GM08714 (cell line): ENCODE measurements around the gene GRAMD4.

ENCODE experiments used
- H3K4me3 ChIP-seq: fragments of 200-500 bp; sonication (Bioruptor generic); 2 replicates; pipeline ENCODE4 v1.5.1; 2014; ENCODE audit warnings: mild to moderate bottlenecking, low read length, inconsistent platforms
- ZNF274 ChIP-seq: IDR thresholded peaks from 2 replicates; pipeline ENCODE4 v1.6.1; 2012; ENCODE audit warnings: mild to moderate bottlenecking, low read depth, low read length

Gene GRAMD4

DNA sequence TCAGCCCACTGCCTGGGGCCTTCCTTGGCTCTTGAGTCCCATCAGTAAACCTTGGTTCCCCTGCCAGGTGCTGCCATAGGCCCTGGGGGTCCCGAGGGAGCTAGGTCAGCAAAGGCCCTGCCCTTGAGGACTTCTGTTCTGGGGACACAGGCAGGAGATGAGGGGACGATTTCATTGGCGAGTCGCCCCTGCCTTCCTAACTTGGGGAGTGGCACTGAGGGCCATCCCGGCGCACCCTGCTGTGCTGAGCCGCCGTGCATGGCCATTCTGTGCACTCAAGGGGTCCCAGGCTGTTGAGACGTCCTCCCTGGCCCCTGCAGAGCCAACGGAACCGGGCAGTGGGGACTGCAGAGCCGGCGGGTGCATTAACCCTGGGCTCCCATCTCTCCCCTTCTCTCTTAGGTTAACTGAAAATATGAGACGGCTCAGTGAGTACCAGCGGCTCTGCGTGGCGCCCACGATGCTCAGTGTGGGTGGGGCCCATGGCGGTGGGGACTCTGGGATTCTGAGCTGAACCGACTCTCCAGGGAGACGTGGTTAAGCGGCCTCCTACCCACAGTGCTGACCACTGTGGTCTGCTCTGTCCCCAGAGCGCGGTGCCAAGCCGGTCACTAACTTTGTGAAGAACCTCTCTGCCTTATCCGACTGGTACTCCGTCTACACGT is 43.4 kb downstream of the GRAMD4 start:
- H3K4me3 ChIP-seq = no peak overlapping the region
- TF ChIP-seq ZNF274 = no peak

DNA sequence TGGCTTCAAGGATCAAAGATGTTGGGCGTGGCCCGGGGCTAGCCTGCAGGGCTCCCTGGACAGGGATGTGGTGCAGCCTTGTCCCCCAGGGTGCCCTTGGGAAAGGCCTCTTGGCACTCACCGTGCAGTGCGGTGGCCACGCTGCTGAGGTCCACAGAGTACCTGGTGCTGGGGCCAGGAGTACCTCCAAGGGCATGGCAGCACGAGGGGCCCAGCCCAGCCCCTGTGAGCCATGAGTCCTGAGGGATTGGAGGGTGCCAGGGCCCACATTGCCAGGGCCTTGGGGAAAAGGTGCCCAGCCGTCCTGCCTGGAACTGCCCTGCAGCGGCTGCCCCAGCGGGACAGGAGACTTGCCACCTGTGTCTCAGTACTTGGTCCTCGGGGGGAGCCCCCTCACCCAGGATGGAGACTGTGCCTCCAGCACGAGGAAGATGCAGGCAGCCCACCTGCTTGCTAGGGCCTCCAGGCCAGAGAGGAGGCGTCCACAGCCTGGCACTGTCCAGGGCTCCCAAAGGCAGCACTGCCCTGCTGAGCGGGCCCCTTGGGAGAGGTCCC is 44.2 kb downstream of the GRAMD4 start:
- no peak for TF ChIP-seq ZNF274
- H3K4me3 ChIP-seq = no peak overlapping the region

DNA sequence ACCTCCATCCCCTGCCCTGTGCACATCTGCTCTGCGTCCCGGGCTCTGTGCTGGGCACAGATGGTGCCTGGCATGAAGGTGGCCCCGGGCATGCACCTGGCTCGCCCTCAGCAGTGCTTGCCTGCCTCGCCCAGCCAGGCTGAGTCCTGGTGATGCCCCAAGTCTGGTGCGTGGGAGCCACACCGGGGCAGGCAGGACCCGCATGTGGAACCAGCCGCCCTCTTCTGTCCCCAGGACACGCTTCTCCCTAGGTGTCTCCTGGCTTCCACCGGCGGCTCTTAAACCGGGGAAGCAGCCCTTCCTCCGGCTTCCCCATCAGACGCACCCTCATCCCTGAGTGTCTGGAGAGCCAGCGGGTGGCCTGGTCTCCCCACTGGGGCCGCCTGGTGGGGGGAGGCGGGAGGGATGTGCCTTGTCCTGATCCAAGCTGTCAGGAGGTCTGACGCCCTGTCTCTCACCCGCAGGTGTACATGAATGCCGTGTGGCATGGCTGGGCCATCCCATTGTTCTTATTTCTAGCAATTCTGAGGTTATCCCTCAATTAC is 45.0 kb downstream of the GRAMD4 start:
- no peak for TF ChIP-seq ZNF274
- H3K4me3 ChIP-seq = no peak overlapping the region

DNA sequence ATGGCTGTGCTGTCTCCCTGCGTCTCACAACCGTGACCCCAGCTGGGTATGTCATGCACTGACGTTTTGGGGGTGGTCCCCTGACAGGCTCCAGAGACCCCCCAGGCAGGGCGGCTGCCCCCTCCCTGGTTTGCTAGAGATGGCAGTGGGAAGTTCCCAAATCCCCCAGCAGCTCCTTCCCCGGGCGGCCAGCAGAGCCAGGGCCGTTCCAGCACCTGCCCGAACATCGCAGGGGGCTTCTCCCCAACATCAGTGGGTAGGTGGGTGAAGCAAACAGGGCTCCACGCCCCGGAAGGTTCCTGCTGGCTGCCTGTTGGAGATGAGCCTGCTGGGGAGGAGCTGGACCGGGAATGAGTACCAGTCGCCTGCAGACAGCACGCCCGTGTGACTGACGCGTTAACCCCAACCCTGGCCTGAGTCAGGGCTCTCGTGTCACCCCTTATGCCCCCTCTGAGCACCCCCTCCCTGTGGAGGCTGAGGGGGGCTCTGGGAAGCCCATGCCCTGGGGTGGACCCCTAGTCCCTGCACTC is 45.6 kb downstream of the GRAMD4 start:
- H3K4me3 ChIP-seq = no peak overlapping the region
- TF ChIP-seq ZNF274 = no peak

DNA sequence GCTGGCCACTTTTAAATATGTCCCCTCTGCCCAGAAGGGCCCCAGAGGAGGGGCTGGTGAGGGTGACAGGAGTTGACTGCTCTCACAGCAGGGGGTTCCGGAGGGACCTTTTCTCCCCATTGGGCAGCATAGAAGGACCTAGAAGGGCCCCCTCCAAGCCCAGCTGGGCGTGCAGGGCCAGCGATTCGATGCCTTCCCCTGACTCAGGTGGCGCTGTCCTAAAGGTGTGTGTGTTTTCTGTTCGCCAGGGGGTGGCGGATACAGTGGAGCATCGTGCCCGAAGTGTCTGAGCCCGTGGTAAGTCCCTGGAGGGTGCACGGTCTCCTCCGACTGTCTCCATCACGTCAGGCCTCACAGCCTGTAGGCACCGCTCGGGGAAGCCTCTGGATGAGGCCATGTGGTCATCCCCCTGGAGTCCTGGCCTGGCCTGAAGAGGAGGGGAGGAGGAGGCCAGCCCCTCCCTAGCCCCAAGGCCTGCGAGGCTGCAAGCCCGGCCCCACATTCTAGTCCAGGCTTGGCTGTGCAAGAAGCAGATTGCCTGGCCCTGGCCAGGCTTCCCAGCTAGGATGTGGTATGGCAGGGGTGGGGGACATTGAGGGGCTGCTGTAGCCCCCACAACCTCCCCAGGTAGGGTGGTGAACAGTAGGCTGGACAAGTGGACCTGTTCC is 46.5 kb downstream of the GRAMD4 start:
- TF ChIP-seq ZNF274 = no peak
- H3K4me3 ChIP-seq = no peak overlapping the region

DNA sequence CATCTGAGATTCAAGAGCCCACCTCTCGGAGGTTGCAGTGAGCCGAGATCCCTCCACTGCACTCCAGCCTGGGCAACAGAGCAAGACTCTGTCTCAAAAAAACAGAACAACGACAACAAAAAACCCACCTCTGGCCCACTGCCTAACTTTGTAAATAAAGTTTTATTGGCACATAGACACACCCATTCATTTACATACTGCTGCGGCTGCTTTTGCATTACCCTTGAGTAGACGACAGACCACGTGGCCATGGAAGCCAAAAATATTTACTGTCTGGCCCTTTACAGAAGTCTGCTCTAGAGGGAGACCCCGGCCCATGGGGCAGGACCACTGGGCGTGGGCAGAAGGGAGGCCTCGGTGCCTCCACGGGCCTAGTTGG is 47.0 kb downstream of the GRAMD4 start:
- TF ChIP-seq ZNF274 = no peak
- no peak overlapping the region for H3K4me3 ChIP-seq

DNA sequence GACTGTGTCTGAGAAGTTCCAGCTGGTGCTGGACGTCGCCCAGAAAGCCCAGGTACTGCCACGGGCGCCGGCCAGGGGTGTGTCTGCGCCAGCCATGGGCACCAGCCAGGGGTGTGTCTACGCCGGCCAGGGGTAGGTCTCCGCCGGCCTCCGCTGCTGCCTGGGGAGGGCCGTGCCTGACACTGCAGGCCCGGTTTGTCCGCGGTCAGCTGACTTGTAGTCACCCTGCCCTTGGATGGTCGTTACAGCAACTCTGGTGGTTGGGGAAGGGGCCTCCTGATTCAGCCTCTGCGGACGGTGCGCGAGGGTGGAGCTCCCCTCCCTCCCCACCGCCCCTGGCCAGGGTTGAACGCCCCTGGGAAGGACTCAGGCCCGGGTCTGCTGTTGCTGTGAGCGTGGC is 47.9 kb downstream of the GRAMD4 start:
- no peak for TF ChIP-seq ZNF274

DNA sequence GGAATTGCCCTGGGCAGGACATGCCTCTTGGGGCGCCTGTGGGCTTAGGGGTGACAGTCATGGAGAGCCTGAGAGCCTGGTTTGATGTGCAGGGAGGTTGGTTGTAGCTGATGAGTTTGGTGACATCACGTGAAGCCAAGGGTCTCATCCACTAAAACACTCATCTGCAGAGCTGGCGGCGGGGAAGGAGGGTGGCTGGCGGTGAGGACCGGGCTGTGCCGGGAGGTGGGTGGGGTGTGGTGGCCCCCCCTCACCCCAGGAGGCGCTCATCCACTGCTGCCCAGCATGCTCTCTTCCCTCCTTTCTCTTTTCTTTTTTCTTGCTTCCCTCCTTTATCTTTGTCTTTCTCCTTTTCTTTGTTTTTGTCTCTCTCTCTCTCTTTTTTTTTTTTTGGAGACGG is 49.0 kb downstream of the GRAMD4 start:
- TF ChIP-seq ZNF274 = no peak
- H3K4me3 ChIP-seq = no peak overlapping the region

More for the DNA sequence above, 47.9 kb downstream of the GRAMD4 start:
- no peak overlapping the region for H3K4me3 ChIP-seq

DNA sequence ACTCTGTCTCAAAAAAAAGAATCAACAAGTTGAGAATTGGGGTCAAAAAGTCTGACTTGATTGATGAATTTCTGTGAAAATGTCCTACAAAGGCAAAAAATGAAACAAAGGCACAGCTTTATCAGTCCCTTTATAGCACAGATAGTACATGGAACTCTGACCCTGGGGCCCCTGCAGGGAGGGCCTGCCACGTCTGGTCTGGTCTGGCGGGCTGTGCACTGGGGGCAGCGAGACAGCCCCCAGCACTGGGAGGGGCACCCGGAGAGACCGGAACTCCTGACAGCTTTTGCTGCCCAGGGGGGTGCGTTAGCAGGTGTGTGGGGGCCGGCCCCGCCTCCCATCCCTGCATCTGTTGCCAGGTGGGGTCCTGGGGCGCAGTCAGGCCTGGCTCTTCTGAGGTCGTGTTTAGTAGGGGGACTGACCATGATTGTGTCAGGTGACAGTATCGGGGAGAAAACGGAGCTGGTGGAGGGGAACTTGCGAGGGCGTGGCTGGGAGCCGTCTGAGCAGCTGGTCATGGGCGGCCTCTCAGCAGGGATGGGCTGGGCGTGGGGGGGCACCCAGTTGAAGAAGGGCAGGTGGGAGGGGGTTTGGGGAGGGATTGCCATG is 51.7 kb downstream of the GRAMD4 start:
- no peak for TF ChIP-seq ZNF274
- no peak overlapping the region for H3K4me3 ChIP-seq

DNA sequence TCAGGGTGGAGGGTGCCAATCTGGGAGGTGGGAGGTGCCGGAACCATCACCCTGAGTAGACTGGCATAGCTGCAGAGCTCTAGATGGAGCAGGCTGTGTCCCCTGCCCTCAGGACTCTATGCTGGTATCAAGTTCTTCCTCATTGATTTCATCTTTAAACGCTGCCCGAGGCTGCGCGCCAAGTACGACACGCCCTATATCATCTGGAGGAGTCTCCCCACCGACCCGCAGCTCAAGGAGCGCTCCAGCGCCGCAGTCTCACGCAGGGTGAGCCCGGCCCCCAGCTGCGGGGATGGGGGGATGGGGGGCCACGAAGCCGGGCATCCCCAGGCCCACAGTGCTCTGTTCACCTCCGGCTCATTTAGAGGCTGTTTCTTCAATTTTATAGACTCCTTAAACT is 52.5 kb downstream of the GRAMD4 start:
- no peak overlapping the region for H3K4me3 ChIP-seq

DNA sequence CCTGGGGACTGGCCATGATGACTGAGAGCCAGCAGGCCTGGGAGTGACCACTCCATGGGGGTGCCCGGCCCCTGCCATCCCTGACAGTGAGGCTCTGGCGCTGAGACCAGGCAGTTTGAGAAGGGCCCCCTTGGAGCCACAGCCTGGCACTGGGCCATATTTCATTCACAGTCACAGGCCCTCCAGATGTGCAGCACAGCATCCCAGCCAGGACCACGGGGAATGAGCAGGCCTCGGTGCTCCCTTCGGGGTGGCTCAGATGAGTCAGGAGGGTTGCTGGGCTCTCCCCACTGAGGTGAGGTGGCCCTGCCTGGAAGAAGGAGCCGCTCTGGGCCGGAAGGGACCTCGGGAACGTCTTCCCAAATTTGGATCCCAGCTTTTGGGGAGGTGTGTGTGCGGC is 53.0 kb downstream of the GRAMD4 start:
- TF ChIP-seq ZNF274 = no peak
- H3K4me3 ChIP-seq = no peak overlapping the region

More for the DNA sequence above, 52.5 kb downstream of the GRAMD4 start:
- TF ChIP-seq ZNF274 = no peak

DNA sequence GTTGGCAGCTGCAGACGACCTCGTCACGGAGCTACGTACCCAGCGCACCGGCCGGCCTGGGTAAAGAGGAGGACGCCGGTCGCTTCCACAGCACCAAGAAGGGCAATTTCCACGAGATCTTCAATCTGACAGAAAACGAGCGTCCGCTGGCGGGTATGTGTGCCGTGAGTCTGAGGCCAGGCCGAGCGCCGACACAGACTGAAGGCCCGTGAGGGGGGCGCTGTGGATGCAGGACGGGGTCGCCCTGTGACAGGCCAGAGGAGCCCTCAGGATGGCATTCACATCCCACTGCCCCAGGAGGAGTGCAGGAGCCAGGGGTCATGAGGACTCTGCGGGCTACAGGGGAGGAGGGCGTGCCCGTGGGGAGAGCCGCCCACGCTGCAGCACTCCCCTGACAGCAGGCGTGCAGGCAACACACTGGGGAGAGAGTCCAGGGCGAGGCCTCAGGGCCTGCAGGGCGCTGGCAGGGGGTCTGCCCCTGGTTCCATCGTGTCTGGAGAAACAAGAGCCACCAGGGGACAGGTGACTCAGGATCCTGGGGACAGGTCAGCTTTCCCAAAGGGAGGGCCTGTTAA is 53.6 kb downstream of the GRAMD4 start:
- TF ChIP-seq ZNF274 = no peak
- H3K4me3 ChIP-seq = no peak overlapping the region

DNA sequence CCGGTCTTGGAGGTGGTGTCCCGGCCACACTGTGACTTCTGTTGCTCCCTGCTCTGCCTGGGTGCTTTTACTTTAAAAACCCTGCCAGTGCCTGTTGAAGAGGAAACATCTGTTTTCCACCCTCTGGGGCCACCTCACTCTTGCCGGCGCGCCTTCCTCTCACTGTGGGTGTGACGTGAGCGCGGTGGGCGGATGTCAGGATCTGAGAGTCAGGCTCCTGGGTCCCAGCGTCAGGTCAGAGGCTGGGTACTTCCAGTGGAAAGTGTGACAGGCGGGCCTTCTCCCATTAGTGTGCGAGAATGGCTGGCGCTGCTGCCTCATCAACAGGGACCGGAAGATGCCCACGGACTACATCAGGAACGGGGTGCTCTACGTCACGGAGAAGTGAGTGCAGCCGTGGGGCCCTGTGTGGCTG is 54.2 kb downstream of the GRAMD4 start:
- TF ChIP-seq ZNF274 = no peak
- no peak overlapping the region for H3K4me3 ChIP-seq

DNA sequence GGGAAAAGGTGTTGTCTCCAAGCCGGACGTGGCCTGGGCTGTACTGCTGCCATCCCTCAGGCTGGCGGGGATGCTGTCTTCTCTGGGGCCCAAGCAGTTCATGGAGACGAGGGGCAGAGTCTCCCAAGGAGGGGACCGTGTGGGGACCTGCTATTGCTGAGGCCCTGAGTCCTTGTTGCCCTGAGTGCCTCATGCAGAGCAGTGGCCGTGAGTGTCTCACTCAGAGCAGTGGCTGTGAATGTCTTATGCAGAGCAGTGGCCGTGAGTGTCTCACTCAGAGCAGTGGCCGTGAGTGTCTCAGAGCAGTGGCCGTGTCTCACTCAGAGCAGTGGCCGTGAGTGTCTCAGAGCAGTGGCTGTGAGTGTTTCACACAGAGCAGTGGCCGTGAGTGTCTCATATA is 54.7 kb downstream of the GRAMD4 start:
- H3K4me3 ChIP-seq = no peak overlapping the region
- TF ChIP-seq ZNF274 = no peak

DNA sequence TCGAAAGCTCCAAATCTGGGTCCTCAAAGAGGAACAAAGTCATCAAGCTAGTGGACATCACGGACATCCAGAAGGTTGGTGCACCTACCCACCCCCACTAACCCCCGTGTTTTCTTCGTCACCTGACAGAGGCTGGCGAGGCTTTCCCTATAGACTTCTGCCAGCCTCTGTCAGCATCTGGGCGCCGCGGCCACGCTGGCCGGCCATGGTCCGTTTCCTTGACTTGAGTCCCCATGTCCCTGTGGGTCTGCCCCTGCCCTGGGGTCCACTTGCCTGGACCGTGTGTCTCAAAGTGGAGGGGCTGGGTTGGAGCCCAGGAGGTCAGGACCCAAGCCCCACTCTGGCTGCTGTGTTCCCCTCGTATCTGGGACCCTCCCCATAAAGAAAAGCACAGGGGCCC is 55.3 kb downstream of the GRAMD4 start:
- no peak overlapping the region for H3K4me3 ChIP-seq

More for the DNA sequence above, 55.3 kb downstream of the GRAMD4 start:
- no peak for TF ChIP-seq ZNF274
